Testis (tissue), 2 donors: ENCODE results near the gene ITGA11.

Experiments
- POLR2A ChIP-seq: fragments of 450-650 bp; IDR thresholded peaks from one replicate; pipeline ENCODE4 v1.6.1; 2017; ENCODE audit warnings: antibody characterized with exemption, mild to moderate bottlenecking, moderate library complexity
- TF ChIP-seq, protein P1 (sequence below), 3 experiments: fragments of 450-650 bp in 2 of 3; fragments of 200-600 bp in 1 of 3; sonication (generic) in 1 of 3; IDR thresholded peaks; one replicate each; pipeline ENCODE4 v1.5.1; 2016 to 2019; ENCODE audit warnings: antibody characterized with exemption in 3 of 3, mild to moderate bottlenecking in 2 of 3, moderate library complexity in 1 of 3

- TF ChIP-seq, protein P1, sequence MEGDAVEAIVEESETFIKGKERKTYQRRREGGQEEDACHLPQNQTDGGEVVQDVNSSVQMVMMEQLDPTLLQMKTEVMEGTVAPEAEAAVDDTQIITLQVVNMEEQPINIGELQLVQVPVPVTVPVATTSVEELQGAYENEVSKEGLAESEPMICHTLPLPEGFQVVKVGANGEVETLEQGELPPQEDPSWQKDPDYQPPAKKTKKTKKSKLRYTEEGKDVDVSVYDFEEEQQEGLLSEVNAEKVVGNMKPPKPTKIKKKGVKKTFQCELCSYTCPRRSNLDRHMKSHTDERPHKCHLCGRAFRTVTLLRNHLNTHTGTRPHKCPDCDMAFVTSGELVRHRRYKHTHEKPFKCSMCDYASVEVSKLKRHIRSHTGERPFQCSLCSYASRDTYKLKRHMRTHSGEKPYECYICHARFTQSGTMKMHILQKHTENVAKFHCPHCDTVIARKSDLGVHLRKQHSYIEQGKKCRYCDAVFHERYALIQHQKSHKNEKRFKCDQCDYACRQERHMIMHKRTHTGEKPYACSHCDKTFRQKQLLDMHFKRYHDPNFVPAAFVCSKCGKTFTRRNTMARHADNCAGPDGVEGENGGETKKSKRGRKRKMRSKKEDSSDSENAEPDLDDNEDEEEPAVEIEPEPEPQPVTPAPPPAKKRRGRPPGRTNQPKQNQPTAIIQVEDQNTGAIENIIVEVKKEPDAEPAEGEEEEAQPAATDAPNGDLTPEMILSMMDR (IDR thresholded peaks at IDR 0.05) = no peak
- TF ChIP-seq POLR2A = no peak
These were observed 151.0 kb downstream of the ITGA11 start for GRCh38 chr15:68281008-68281407.
